NB4 (cell line): ENCODE measurements around the gene TNRC6A.
A peak's percentile ranks its signal among the peaks of the same experiment; 100 is the strongest.
"Not testable (repeated sequence)": the region's sequence is repeated elsewhere in the genome, so short reads cannot be mapped to it uniquely, and the experiment has no call there.

Experiments used
- DNase-seq: peaks from one replicate; pipeline ENCODE4 v3.0.0; 2010; ENCODE audit warnings: low read depth
- H3K4me3 ChIP-seq: one replicate; pipeline ENCODE4 v1.5.1; 2011; ENCODE audit warnings: mild to moderate bottlenecking, low read depth, low read length, moderate library complexity
- CTCF ChIP-seq: IDR thresholded peaks from one replicate; pipeline ENCODE4 v1.5.1; 2012; ENCODE audit warnings: low read depth, low read length
- MAX ChIP-seq: IDR thresholded peaks from 2 replicates; pipeline ENCODE4 v1.6.1; 2011; ENCODE audit warnings: low read depth, low read length
- MYC ChIP-seq: IDR thresholded peaks from 2 replicates; pipeline ENCODE4 v1.6.1; 2011; ENCODE audit warnings: low read depth, low read length
- POLR2A ChIP-seq: IDR thresholded peaks from 2 replicates; pipeline ENCODE4 v1.6.1; 2011; ENCODE audit warnings: mild to moderate bottlenecking; ENCODE audit not compliant: insufficient read length; ENCODE audit errors: extremely low read depth

Gene TNRC6A

GRCh38 chr16:24748242-24748641 lies 18.8 kb downstream of the TNRC6A start:
- peak; percentile 81 for DNase-seq
- H3K4me3 ChIP-seq = no peak overlapping the region
- TF ChIP-seq MAX (peak; percentile 55; the same call in 1 of the 2 replicates), CTCF (no peak)

GRCh38 chr16:24749310-24749709 lies 19.9 kb downstream of the TNRC6A start:
- no peak overlapping the region for H3K4me3 ChIP-seq
- TF ChIP-seq CTCF (no peak), MYC (no peak), MAX (no peak), POLR2A (no peak)
- DNase-seq = no peak

- H3K4me3 ChIP-seq, DNase-seq: not testable (repeated sequence)
These were observed 20.4 kb downstream of the TNRC6A start for GRCh38 chr16:24749872-24750271.

GRCh38 chr16:24753000-24753399 lies 23.5 kb downstream of the TNRC6A start:
- DNase-seq = no peak
- no peak overlapping the region for H3K4me3 ChIP-seq
- TF ChIP-seq CTCF (no peak), MYC (no peak), POLR2A (no peak), MAX (no peak)

GRCh38 chr16:24753437-24753836 lies 24.0 kb downstream of the TNRC6A start:
- H3K4me3 ChIP-seq = no peak overlapping the region
- no peak for TF ChIP-seq MYC
- TF ChIP-seq CTCF = no peak
- no peak for TF ChIP-seq POLR2A
- TF ChIP-seq MAX = no peak
- DNase-seq = no peak

- no peak for TF ChIP-seq CTCF
- TF ChIP-seq MAX = no peak
- no peak for TF ChIP-seq MYC
- no peak for TF ChIP-seq POLR2A
- DNase-seq = no peak
- no peak overlapping the region for H3K4me3 ChIP-seq
These were observed 25.1 kb downstream of the TNRC6A start for GRCh38 chr16:24754543-24754942.
